H4 (cell line): ENCODE results near the gene MRAP. TPM values are rescaled to one million over a fixed set of nuclear protein-coding genes. Genes with fewer than 3 reads are reported as not detected.

Experiments
- DNase-seq: peaks from one replicate; pipeline ENCODE4 v3.0.0-alpha.2; 2015; ENCODE audit warnings: low spot score
- total RNA-seq: library from RNA; depleted of rRNA; stranded (reverse); fragments of >200 nt; shearing (Covaris generic); gene quantifications from 2 replicates; pipeline ENCODE4 v1.2.3, GENCODE V29; 2014; rRNA removed

Gene MRAP
- total RNA-seq, 1 experiment from 2014 or later: not detected

GRCh38 chr21:32348604-32349332 is 50.1 kb downstream of the MRAP start:
- DNase-seq: no peak

GRCh38 chr21:32349333-32349944 is 50.8 kb downstream of the MRAP start:
- no peak for DNase-seq

GRCh38 chr21:32350211-32350980 is 51.7 kb downstream of the MRAP start:
- no peak for DNase-seq

GRCh38 chr21:32350981-32351380 is 52.3 kb downstream of the MRAP start:
- no peak for DNase-seq

- no peak for DNase-seq
Measured at GRCh38 chr21:32351428-32351827, 52.8 kb downstream of the MRAP start.

GRCh38 chr21:32352526-32352925 is 53.9 kb downstream of the MRAP start:
- DNase-seq: no peak

GRCh38 chr21:32353002-32353711 is 54.5 kb downstream of the MRAP start:
- no peak for DNase-seq

- no peak for DNase-seq
Measured at GRCh38 chr21:32356874-32357395, 58.3 kb downstream of the MRAP start.

- DNase-seq: no peak
Measured at GRCh38 chr21:32359719-32360260, 61.1 kb downstream of the MRAP start.

- no peak for DNase-seq
Measured at GRCh38 chr21:32360401-32360975, 61.8 kb downstream of the MRAP start.

Other genes starting within 250 kb of the MRAP start
- 37.8 and 38.3 TPM in 2 replicates for gene MIS18A, start 19.8 kb upstream of the MRAP start, total RNA-seq
- gene URB1, start 94.2 kb downstream of the MRAP start, total RNA-seq: 7.3 and 9.8 TPM in 2 replicates
- 3.8 and 7.9 TPM in 2 replicates for gene EVA1C, start 113.9 kb downstream of the MRAP start, total RNA-seq